OCI-LY7 (cell line): ENCODE results near the gene KLK7. TPM values are rescaled to one million over a fixed set of nuclear protein-coding genes. Genes with fewer than 3 reads are reported as not detected.

ENCODE experiments used
- BruUV-seq: library from RNA; stranded (reverse); fragments of 400-500 nt; replicated peaks from 2 replicates; lab custom pipeline; 2021; lab: Mats Ljungman, UMichigan
- CTCF ChIA-PET: fragments of 300-600 bp; sonication (Branson Sonifier 250); formaldehyde crosslinking; loops from one replicate; lab custom pipeline; 2022; ENCODE audit warnings: antibody characterized with exemption; ENCODE audit not compliant: unreplicated experiment; lab: Charles Lee
- POLR2A ChIA-PET: fragments of 300-600 bp; sonication (Branson Sonifier 250); formaldehyde crosslinking; loops from one replicate; lab custom pipeline; 2022; ENCODE audit warnings: antibody characterized with exemption; lab: Charles Lee
- DNase-seq: peaks from one replicate; pipeline ENCODE4 v3.0.0-alpha.2; 2015; ENCODE audit warnings: low spot score
- H2AFZ ChIP-seq: fragments of 200-600 bp; sonication (generic), shearing (Covaris generic); 2 replicates; pipeline ENCODE4 v1.6.1; 2014; ENCODE audit warnings: mild to moderate bottlenecking, antibody characterized with exemption, low read length, moderate library complexity
- H3K27ac ChIP-seq: fragments of 200-600 bp; sonication (generic); 2 replicates; pipeline ENCODE4 v1.5.1; 2014; ENCODE audit warnings: mixed run types, low read depth, mild to moderate bottlenecking, moderate library complexity, low read length, inconsistent platforms; ENCODE audit not compliant: poor library complexity, severe bottlenecking
- H3K36me3 ChIP-seq: fragments of 200-600 bp; sonication (generic); 2 replicates; pipeline ENCODE4 v1.6.1; 2014; ENCODE audit warnings: mild to moderate bottlenecking, antibody characterized with exemption, low read length, moderate library complexity, mixed read lengths; ENCODE audit not compliant: insufficient read depth
- H3K4me1 ChIP-seq: fragments of 200-600 bp; sonication (generic); 2 replicates; pipeline ENCODE4 v1.5.1; 2014; ENCODE audit warnings: mild to moderate bottlenecking, low read length; ENCODE audit not compliant: insufficient read depth, poor library complexity, severe bottlenecking
- H3K4me2 ChIP-seq: fragments of 200-600 bp; sonication (generic); 2 replicates; pipeline ENCODE4 v1.6.1; 2014; ENCODE audit warnings: mild to moderate bottlenecking, low read length
- H3K4me3 ChIP-seq: fragments of 200-600 bp; sonication (generic); 2 replicates; pipeline ENCODE4 v1.5.1; 2014; ENCODE audit warnings: mild to moderate bottlenecking, low read depth, low read length; ENCODE audit not compliant: poor library complexity, severe bottlenecking
- H3K79me2 ChIP-seq: fragments of 200-600 bp; sonication (generic); 2 replicates; pipeline ENCODE4 v1.6.1; 2016; ENCODE audit warnings: low read depth, mild to moderate bottlenecking, low read length, moderate library complexity, mixed read lengths; ENCODE audit not compliant: insufficient read depth
- H3K9me2 ChIP-seq: fragments of 200-600 bp; sonication (generic); 2 replicates; pipeline ENCODE4 v1.6.1; 2016; ENCODE audit warnings: mild to moderate bottlenecking, low read length, mixed read lengths; ENCODE audit not compliant: insufficient read depth
- H3K9me3 ChIP-seq: fragments of 200-600 bp; sonication (generic); 2 replicates; pipeline ENCODE4 v1.6.1; 2014; ENCODE audit warnings: mild to moderate bottlenecking, mixed run types, low read length, mixed read lengths
- H4K20me1 ChIP-seq: fragments of 200-600 bp; sonication (generic); 2 replicates; pipeline ENCODE4 v1.6.1; 2014; ENCODE audit warnings: mild to moderate bottlenecking, antibody characterized with exemption, low read length, moderate library complexity, mixed read lengths; ENCODE audit not compliant: insufficient read depth
- CTCF ChIP-seq: fragments of 200-600 bp; sonication (generic); conservative IDR thresholded peaks from 2 replicates; pipeline ENCODE4 v1.5.1; 2014; ENCODE audit warnings: mild to moderate bottlenecking, antibody characterized with exemption, low read length, moderate library complexity, mixed read lengths
- EZH2phosphoT487 ChIP-seq: fragments of 200-600 bp; sonication (generic); IDR thresholded peaks from 2 replicates; pipeline ENCODE4 v1.6.1; 2018; ENCODE audit warnings: low read depth, borderline replicate concordance, mild to moderate bottlenecking, mixed run types, antibody characterized with exemption, low read length, moderate library complexity, mixed read lengths
- intact Hi-C: fragments of 100-400 bp; cut with micrococcal nuclease; formaldehyde crosslinking; loops from one replicate; pipeline ENCODE4 v1.10.0; 2022; ENCODE audit not compliant: unreplicated experiment
- total RNA-seq, 2 experiments: library from RNA; depleted of rRNA in 1 of 2; stranded (reverse); fragments of >200 nt in 1 of 2; shearing (Covaris generic) in 1 of 2; gene quantifications; 2 replicates each; pipeline ENCODE4 v1.2.3, GENCODE V29; 2014 to 2022

The KLK7 gene
- total RNA-seq, 2 experiments from 2014 or later = not detected

DNA sequence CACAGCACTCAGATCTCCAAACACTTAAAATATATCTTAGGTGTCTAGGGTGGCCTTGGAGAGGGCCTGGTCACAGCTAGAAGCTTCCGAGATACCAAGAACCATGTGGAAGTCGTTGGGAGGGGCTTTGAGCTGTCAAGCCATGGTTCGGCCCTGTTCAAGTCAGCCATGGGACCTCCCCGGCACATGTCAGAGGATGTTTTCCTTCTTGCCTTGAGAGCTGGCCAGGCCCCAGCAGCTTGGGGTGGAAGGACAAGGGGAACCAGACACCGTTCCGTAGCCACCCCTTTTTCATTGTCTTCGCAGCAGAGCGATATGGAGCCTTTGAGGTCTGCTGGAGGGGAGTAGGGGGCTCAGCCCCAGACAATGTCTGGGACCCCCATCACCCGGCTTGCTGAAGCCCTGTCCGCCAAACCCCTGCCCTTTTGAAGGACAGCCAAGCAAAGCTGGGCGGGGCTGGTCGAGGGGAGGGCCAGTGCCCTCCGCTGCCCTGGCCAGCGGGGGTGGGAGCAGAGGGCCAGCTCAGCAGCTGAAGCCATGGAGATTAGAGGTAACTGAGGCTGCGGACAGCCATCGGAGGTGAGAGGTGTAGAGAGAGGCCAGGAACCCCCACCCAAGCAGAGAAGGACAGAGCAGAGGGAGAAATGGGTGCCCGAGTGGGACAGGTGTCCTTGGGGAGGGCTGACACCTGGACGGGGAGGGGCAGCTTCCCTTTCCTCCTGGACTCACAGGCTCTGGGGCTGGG lies 42.3 kb upstream of the KLK7 start:
- Histone ChIP-seq H3K4me1 (no peaks in the 10 kb centered on the region), H3K4me3 (no peak overlapping the region), H3K79me2 (no peaks in the 10 kb centered on the region), H3K9me3 (no peaks in the 10 kb centered on the region), H3K27ac (no peak overlapping the region), H2AFZ (no peak overlapping the region), H4K20me1 (no peaks in the 10 kb centered on the region), H3K4me2 (no peak overlapping the region), H3K9me2 (no peaks in the 10 kb centered on the region), H3K36me3 (no peaks in the 10 kb centered on the region)
- TF ChIP-seq CTCF (no peak), EZH2phosphoT487 (no peak)
- BruUV-seq = no TSS peak
- CTCF ChIA-PET = no interaction called here
- POLR2A ChIA-PET = no interaction called here
- DNase-seq = no peak
- intact Hi-C loops = no loop called here

- Histone ChIP-seq H4K20me1 (no peaks in the 10 kb centered on the region), H3K4me1 (no peaks in the 10 kb centered on the region), H3K4me3 (no peak overlapping the region), H3K27ac (no peak overlapping the region), H2AFZ (no peak overlapping the region), H3K79me2 (no peaks in the 10 kb centered on the region), H3K36me3 (no peaks in the 10 kb centered on the region), H3K9me3 (no peaks in the 10 kb centered on the region), H3K9me2 (no peaks in the 10 kb centered on the region), H3K4me2 (no peak overlapping the region)
- CTCF ChIA-PET = no interaction called here
- POLR2A ChIA-PET = no interaction called here
- intact Hi-C loops = no loop called here
- no TSS peak for BruUV-seq
- DNase-seq = no peak
- TF ChIP-seq CTCF (no peak), EZH2phosphoT487 (no peak)
These were observed 41.7 kb upstream of the KLK7 start for GRCh38 chr19:51025401-51025800.

DNA sequence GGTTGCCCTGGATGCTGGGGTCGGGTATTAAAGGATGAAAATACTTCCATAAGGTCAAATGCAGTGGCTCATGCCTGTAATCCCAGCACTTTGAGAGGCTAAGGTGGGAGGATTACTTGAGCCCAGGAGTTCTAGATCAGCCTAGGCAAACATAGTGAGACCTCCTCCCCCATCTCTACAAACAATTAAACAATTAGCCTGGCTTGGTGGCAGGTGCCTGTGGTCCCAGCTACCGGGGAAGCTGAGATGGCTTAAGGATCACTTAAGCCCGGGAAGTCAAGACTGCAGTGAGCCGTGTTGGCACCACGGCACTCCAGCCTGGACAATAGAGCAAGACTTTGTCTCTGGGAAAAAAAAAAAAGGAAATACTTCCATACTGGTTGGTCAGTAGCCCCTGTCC lies 41.2 kb upstream of the KLK7 start:
- TF ChIP-seq EZH2phosphoT487 (no peak), CTCF (no peak)
- Histone ChIP-seq H3K9me2 (no peaks in the 10 kb centered on the region), H4K20me1 (no peaks in the 10 kb centered on the region), H3K9me3 (no peaks in the 10 kb centered on the region), H3K79me2 (no peaks in the 10 kb centered on the region), H2AFZ (no peak overlapping the region), H3K4me3 (no peak overlapping the region), H3K36me3 (no peaks in the 10 kb centered on the region), H3K27ac (no peak overlapping the region), H3K4me2 (no peak overlapping the region), H3K4me1 (no peaks in the 10 kb centered on the region)
- no TSS peak for BruUV-seq
- ChIA-PET POLR2A (no interaction called here), CTCF (no interaction called here)
- intact Hi-C loops = no loop called here
- no peak for DNase-seq
